Immature natural killer cell (primary cell): ENCODE measurements around the gene HIVEP3. TPM values are rescaled to one million over a fixed set of nuclear protein-coding genes. Genes with fewer than 3 reads are reported as not detected.

ENCODE experiments used
- DNase-seq, 3 donors: peaks; one replicate each; pipeline ENCODE4 v3.0.0; 2022; ENCODE audit warnings: mixed read lengths in 1 of 3
- H3K27ac Mint-ChIP-seq, 6 donors: one replicate each; pipeline ENCODE4 v1.8.0; 2020; ENCODE audit warnings: mixed read lengths in 6 of 6, mild to moderate bottlenecking in 5 of 6, inconsistent platforms in 4 of 6, moderate library complexity in 3 of 6
- H3K27me3 Mint-ChIP-seq, 3 donors: one replicate each; pipeline ENCODE4 v1.8.0; 2020 to 2021; ENCODE audit warnings: low read depth in 3 of 3, mild to moderate bottlenecking in 3 of 3, mixed read lengths in 3 of 3, moderate library complexity in 3 of 3, inconsistent platforms in 1 of 3
- H3K36me3 Mint-ChIP-seq, 3 donors: one replicate each; pipeline ENCODE4 v1.8.0; 2020; ENCODE audit warnings: mixed read lengths in 3 of 3, inconsistent platforms in 2 of 3, mild to moderate bottlenecking in 2 of 3
- H3K4me1 Mint-ChIP-seq, 2 donors: one replicate each; pipeline ENCODE4 v1.8.0; 2020; ENCODE audit warnings: inconsistent platforms in 2 of 2, mild to moderate bottlenecking in 2 of 2, mixed read lengths in 2 of 2, moderate library complexity in 1 of 2
- H3K4me3 Mint-ChIP-seq, 5 donors: one replicate each; pipeline ENCODE4 v1.8.0; 2020; ENCODE audit warnings: mild to moderate bottlenecking in 5 of 5, mixed read lengths in 5 of 5, inconsistent platforms in 3 of 5, moderate library complexity in 3 of 5
- H3K9me3 Mint-ChIP-seq, 6 donors: one replicate each; pipeline ENCODE4 v1.8.0; 2020; ENCODE audit warnings: mild to moderate bottlenecking in 6 of 6, mixed read lengths in 6 of 6, inconsistent platforms in 4 of 6, moderate library complexity in 3 of 6
- polyA plus RNA-seq, 3 donors: library from polyadenylated mRNA; unstranded; fragments of 300-500 nt; fragmentation: Illumina TruSeq; gene quantifications; one replicate each; pipeline ENCODE4 v1.2.3, GENCODE V29; 2021

The HIVEP3 gene
- polyA plus RNA-seq, 3 donors from 2014 or later: 9.8 to 24.1 (median 15.5) TPM

GRCh38 chr1:41900603-41901444, 17.9 kb downstream of the HIVEP3 start:
- DNase-seq: no peak
- H3K9me3 Mint-ChIP-seq: no peaks in the 10 kb centered on the region
- peaks cover 89 to 93% of the 10 kb centered on the region in 2 donors for H3K4me1 Mint-ChIP-seq
- H3K36me3 Mint-ChIP-seq: peaks cover 0 to 2% (median 0%) of the 10 kb centered on the region in 3 donors
- H3K27me3 Mint-ChIP-seq: peaks cover 0 to 17% (median 16%) of the 10 kb centered on the region in 3 donors
- peak overlapping the region; percentile 93 to 97 (median 96) for H3K27ac Mint-ChIP-seq
- H3K4me3 Mint-ChIP-seq: peak overlapping the region; percentile 60 to 80 (median 74)

GRCh38 chr1:41898191-41898713, 20.5 kb downstream of the HIVEP3 start:
- H3K27me3 Mint-ChIP-seq: peaks cover 5 to 17% (median 16%) of the 10 kb centered on the region in 3 donors
- peak; percentile 72 to 80 (median 78) for DNase-seq
- H3K27ac Mint-ChIP-seq: peak overlapping the region; percentile 90 to 98 (median 96)
- no peaks in the 10 kb centered on the region for H3K36me3 Mint-ChIP-seq
- H3K4me1 Mint-ChIP-seq: peaks cover 96 to 100% of the 10 kb centered on the region in 2 donors
- H3K4me3 Mint-ChIP-seq: peak overlapping the region; percentile 56 to 81 (median 71)
- H3K9me3 Mint-ChIP-seq: no peaks in the 10 kb centered on the region

GRCh38 chr1:41895552-41895951, 23.2 kb downstream of the HIVEP3 start:
- Mint-ChIP-seq H3K4me3 (peak overlapping the region in 4 of 5 donors; percentile 62 to 77 (median 70)), H3K4me1 (peaks cover 96 to 100% of the 10 kb centered on the region in 2 donors), H3K27me3 (peaks cover 13 to 31% (median 16%) of the 10 kb centered on the region in 3 donors), H3K9me3 (no peaks in the 10 kb centered on the region), H3K36me3 (no peaks in the 10 kb centered on the region), H3K27ac (peak overlapping the region; percentile 90 to 98 (median 96))
- DNase-seq: no peak

- no peaks in the 10 kb centered on the region for H3K9me3 Mint-ChIP-seq
- peak in 1 of 3 donors; percentile 35 for DNase-seq
- H3K27me3 Mint-ChIP-seq: peaks cover 13 to 34% (median 16%) of the 10 kb centered on the region in 3 donors
- peaks cover 96 to 100% of the 10 kb centered on the region in 2 donors for H3K4me1 Mint-ChIP-seq
- H3K4me3 Mint-ChIP-seq: peak overlapping the region; percentile 62 to 77 (median 74)
- no peaks in the 10 kb centered on the region for H3K36me3 Mint-ChIP-seq
- peak overlapping the region; percentile 90 to 98 (median 96) for H3K27ac Mint-ChIP-seq
These were observed 23.8 kb downstream of the HIVEP3 start for GRCh38 chr1:41894808-41895483.

GRCh38 chr1:41894101-41894807, 24.5 kb downstream of the HIVEP3 start:
- Mint-ChIP-seq H3K4me1 (peaks cover 97 to 100% of the 10 kb centered on the region in 2 donors), H3K4me3 (peak overlapping the region; percentile 62 to 77 (median 74))

GRCh38 chr1:41892301-41892781, 26.4 kb downstream of the HIVEP3 start:
- Mint-ChIP-seq H3K27me3 (peaks cover 26 to 40% (median 30%) of the 10 kb centered on the region in 3 donors), H3K27ac (peak overlapping the region; percentile 87 to 99 (median 95)), H3K36me3 (no peaks in the 10 kb centered on the region), H3K4me3 (peak overlapping the region; percentile 79 to 90 (median 85)), H3K4me1 (peaks cover 96 to 100% of the 10 kb centered on the region in 2 donors), H3K9me3 (no peaks in the 10 kb centered on the region)
- DNase-seq: peak; percentile 75 to 82 (median 81)

More at GRCh38 chr1:41894101-41894807, 24.5 kb downstream of the HIVEP3 start:
- Mint-ChIP-seq H3K36me3 (no peaks in the 10 kb centered on the region), H3K27me3 (peaks cover 18 to 39% (median 23%) of the 10 kb centered on the region in 3 donors), H3K9me3 (no peaks in the 10 kb centered on the region), H3K27ac (peak overlapping the region; percentile 90 to 98 (median 96))
- no peak for DNase-seq

- H3K36me3 Mint-ChIP-seq: no peaks in the 10 kb centered on the region
- DNase-seq: peak; percentile 76 to 78 (median 76)
- H3K9me3 Mint-ChIP-seq: no peaks in the 10 kb centered on the region
- H3K27me3 Mint-ChIP-seq: peaks cover 23 to 34% (median 30%) of the 10 kb centered on the region in 3 donors
- peak overlapping the region; percentile 79 to 90 (median 85) for H3K4me3 Mint-ChIP-seq
- peak overlapping the region; percentile 87 to 99 (median 95) for H3K27ac Mint-ChIP-seq
- peaks cover 88 to 92% of the 10 kb centered on the region in 2 donors for H3K4me1 Mint-ChIP-seq
These were observed 27.4 kb downstream of the HIVEP3 start for GRCh38 chr1:41891199-41891896.

- H3K4me1 Mint-ChIP-seq: peaks cover 82 to 87% of the 10 kb centered on the region in 2 donors
- DNase-seq: no peak
- H3K4me3 Mint-ChIP-seq: peak overlapping the region; percentile 79 to 90 (median 85)
- H3K27me3 Mint-ChIP-seq: peaks cover 23 to 34% (median 30%) of the 10 kb centered on the region in 3 donors
- peak overlapping the region; percentile 87 to 99 (median 95) for H3K27ac Mint-ChIP-seq
- H3K9me3 Mint-ChIP-seq: no peaks in the 10 kb centered on the region
- no peaks in the 10 kb centered on the region for H3K36me3 Mint-ChIP-seq
These were observed 27.9 kb downstream of the HIVEP3 start for GRCh38 chr1:41890825-41891198.

- peak overlapping the region; percentile 87 to 99 (median 95) for H3K27ac Mint-ChIP-seq
- no peaks in the 10 kb centered on the region for H3K9me3 Mint-ChIP-seq
- peaks cover 72 to 77% of the 10 kb centered on the region in 2 donors for H3K4me1 Mint-ChIP-seq
- no peaks in the 10 kb centered on the region for H3K36me3 Mint-ChIP-seq
- peak overlapping the region; percentile 42 to 90 (median 73) for H3K4me3 Mint-ChIP-seq
- no peak for DNase-seq
- H3K27me3 Mint-ChIP-seq: peaks cover 23 to 34% (median 27%) of the 10 kb centered on the region in 3 donors
These were observed 29.0 kb downstream of the HIVEP3 start for GRCh38 chr1:41889506-41890414.

GRCh38 chr1:41888756-41889155, 30.0 kb downstream of the HIVEP3 start:
- peak; percentile 77 to 82 (median 77) for DNase-seq
- Mint-ChIP-seq H3K9me3 (no peaks in the 10 kb centered on the region), H3K27ac (peak overlapping the region; percentile 24 to 96 (median 85)), H3K4me3 (peak overlapping the region; percentile 40 to 90 (median 49)), H3K27me3 (peaks cover 23 to 34% (median 27%) of the 10 kb centered on the region in 3 donors), H3K36me3 (no peaks in the 10 kb centered on the region), H3K4me1 (peaks cover 62 to 67% of the 10 kb centered on the region in 2 donors)

GRCh38 chr1:41887365-41887764, 31.4 kb downstream of the HIVEP3 start:
- no peaks in the 10 kb centered on the region for H3K36me3 Mint-ChIP-seq
- H3K4me3 Mint-ChIP-seq: peak overlapping the region in 4 of 5 donors; percentile 4 to 51 (median 29)
- H3K4me1 Mint-ChIP-seq: peaks cover 58 to 61% of the 10 kb centered on the region in 2 donors
- H3K9me3 Mint-ChIP-seq: no peaks in the 10 kb centered on the region
- H3K27me3 Mint-ChIP-seq: peaks cover 23 to 28% (median 25%) of the 10 kb centered on the region in 3 donors
- peak overlapping the region; percentile 34 to 96 (median 69) for H3K27ac Mint-ChIP-seq
- no peak for DNase-seq
